ENCODE data around the gene CEP78.

GRCh38 chr9:78311886-78312524 is 76.1 kb downstream of the CEP78 start:
- no peak for TF ChIP-seq CTCF (IDR thresholded peaks at IDR 0.05)
- no peak for TF ChIP-seq POLR2A (IDR thresholded peaks at IDR 0.05)
